ENCODE measurements around the gene CENPT.

CENPT gene

GRCh38 chr16:67779256-67780014 is 68.1 kb downstream of the CENPT start:
- Histone ChIP-seq H3K9ac (ENCODE audit: low read depth, low read length) (no peak overlapping the region), H3K79me2 (ENCODE audit: insufficient read depth, low read length) (peaks cover 46% of the 10 kb centered on the region), H3K27ac (ENCODE audit: low read length) (no peak overlapping the region), H3K4me3 (ENCODE audit: low read depth in 1 of 2, low read length in 2 of 2) (no peak overlapping the region), H3K4me1 (ENCODE audit: insufficient read depth, low read length) (peaks cover 8% of the 10 kb centered on the region), H3K27me3 (ENCODE audit: insufficient read depth, low read length, poor library complexity) (no peaks in the 10 kb centered on the region), H2AFZ (ENCODE audit: low read depth, low read length) (no peak overlapping the region), H4K20me1 (ENCODE audit: insufficient read depth, low read length) (peaks cover 9% of the 10 kb centered on the region; the same call in 1 of the 2 replicates), H3K9me3 (ENCODE audit: insufficient read depth, low read length, severe bottlenecking) (no peaks in the 10 kb centered on the region), H3K4me2 (ENCODE audit: insufficient read depth, low read length) (no peak overlapping the region), H3K36me3 (ENCODE audit: insufficient read depth, low read length) (peaks cover 4% of the 10 kb centered on the region)
- ATAC-seq (ENCODE audit: insufficient read depth, low read depth), result no peak
- DNase-seq, result no peak
- TF ChIP-seq CTCF (IDR thresholded peaks at IDR 0.05; ENCODE audit: borderline replicate concordance, extremely low read depth, low read length, poor library complexity, severe bottlenecking) (no peak), EZH2 (IDR thresholded peaks at IDR 0.05; ENCODE audit: borderline replicate concordance, low read depth, low read length, severe bottlenecking) (no peak)
